ENCODE data around the gene CYP27A1.

DNA sequence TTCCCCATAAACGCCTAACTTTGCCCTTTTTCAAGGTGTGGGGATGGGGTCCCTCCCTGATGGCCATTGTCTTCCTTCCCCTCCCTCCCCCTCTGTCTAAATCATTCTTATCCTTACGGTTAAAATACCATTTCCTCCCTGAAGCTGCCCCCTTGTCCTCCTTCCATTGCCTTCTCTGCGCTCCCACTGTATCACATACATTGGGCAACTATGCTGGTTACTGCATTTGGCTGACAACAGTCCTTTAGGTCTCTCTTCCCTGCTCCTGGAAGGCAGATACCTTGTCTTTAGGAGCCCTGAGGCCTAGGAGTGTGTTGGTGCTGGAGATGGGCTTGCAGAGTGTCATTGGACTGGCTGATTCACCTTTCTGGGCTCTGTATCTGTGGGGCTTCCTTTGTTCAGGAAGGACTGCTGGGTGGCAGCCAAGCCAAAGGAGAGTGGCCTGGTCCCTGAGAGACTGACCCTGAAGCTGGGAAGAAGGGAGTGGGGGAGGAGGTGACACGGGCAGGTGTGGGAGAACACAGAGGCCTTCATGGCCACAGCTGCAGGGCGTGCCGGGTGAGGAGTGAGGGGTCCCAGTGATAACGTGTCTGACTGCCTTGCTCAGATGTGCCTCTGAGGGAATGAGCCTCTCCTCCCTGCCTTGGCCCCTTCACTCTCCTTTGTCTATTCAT, 79.8 kb downstream of the CYP27A1 start:
- TF ChIP-seq CTCF (IDR thresholded peaks at IDR 0.05; ENCODE audit: insufficient read depth, low read length, poor library complexity, severe bottlenecking): no peak
- no peak for TF ChIP-seq EZH2phosphoT487 (conservative IDR thresholded peaks at IDR 0.05; ENCODE audit: low read length)
